Immature natural killer cell (primary cell): Measurements from ENCODE around the gene PTPRD. TPM values are rescaled to one million over a fixed set of nuclear protein-coding genes. Genes with fewer than 3 reads are reported as not detected.

Experiments used
- DNase-seq, 3 donors: peaks; one replicate each; pipeline ENCODE4 v3.0.0; 2022; ENCODE audit warnings: mixed read lengths in 1 of 3
- H3K27ac Mint-ChIP-seq, 6 donors: one replicate each; pipeline ENCODE4 v1.8.0; 2020; ENCODE audit warnings: mixed read lengths in 6 of 6, mild to moderate bottlenecking in 5 of 6, inconsistent platforms in 4 of 6, moderate library complexity in 3 of 6
- H3K27me3 Mint-ChIP-seq, 3 donors: one replicate each; pipeline ENCODE4 v1.8.0; 2020 to 2021; ENCODE audit warnings: low read depth in 3 of 3, mild to moderate bottlenecking in 3 of 3, mixed read lengths in 3 of 3, moderate library complexity in 3 of 3, inconsistent platforms in 1 of 3
- H3K36me3 Mint-ChIP-seq, 3 donors: one replicate each; pipeline ENCODE4 v1.8.0; 2020; ENCODE audit warnings: mixed read lengths in 3 of 3, inconsistent platforms in 2 of 3, mild to moderate bottlenecking in 2 of 3
- H3K4me1 Mint-ChIP-seq, 2 donors: one replicate each; pipeline ENCODE4 v1.8.0; 2020; ENCODE audit warnings: inconsistent platforms in 2 of 2, mild to moderate bottlenecking in 2 of 2, mixed read lengths in 2 of 2, moderate library complexity in 1 of 2
- H3K4me3 Mint-ChIP-seq, 5 donors: one replicate each; pipeline ENCODE4 v1.8.0; 2020; ENCODE audit warnings: mild to moderate bottlenecking in 5 of 5, mixed read lengths in 5 of 5, inconsistent platforms in 3 of 5, moderate library complexity in 3 of 5
- H3K9me3 Mint-ChIP-seq, 6 donors: one replicate each; pipeline ENCODE4 v1.8.0; 2020; ENCODE audit warnings: mild to moderate bottlenecking in 6 of 6, mixed read lengths in 6 of 6, inconsistent platforms in 4 of 6, moderate library complexity in 3 of 6
- polyA plus RNA-seq, 3 donors: library from polyadenylated mRNA; unstranded; fragments of 300-500 nt; fragmentation: Illumina TruSeq; gene quantifications; one replicate each; pipeline ENCODE4 v1.2.3, GENCODE V29; 2021

PTPRD gene
- polyA plus RNA-seq, 3 donors from 2014 or later: not detected

- Mint-ChIP-seq H3K4me1 (no peaks in the 10 kb centered on the region), H3K36me3 (no peaks in the 10 kb centered on the region), H3K27me3 (peaks cover 0 to 2% (median 1%) of the 10 kb centered on the region in 3 donors), H3K4me3 (no peak overlapping the region), H3K27ac (no peak overlapping the region), H3K9me3 (peaks cover 0 to 8% (median 0%) of the 10 kb centered on the region in 6 donors)
- DNase-seq: no peak
These were observed 1732.7 kb downstream of the PTPRD start for GRCh38 chr9:8880060-8880459.

- no peak overlapping the region for H3K27ac Mint-ChIP-seq
- H3K4me3 Mint-ChIP-seq: no peak overlapping the region
- DNase-seq: no peak
- peaks cover 0 to 2% (median 1%) of the 10 kb centered on the region in 3 donors for H3K27me3 Mint-ChIP-seq
- H3K9me3 Mint-ChIP-seq: peaks cover 0 to 5% (median 0%) of the 10 kb centered on the region in 6 donors
- no peaks in the 10 kb centered on the region for H3K4me1 Mint-ChIP-seq
- no peaks in the 10 kb centered on the region for H3K36me3 Mint-ChIP-seq
These were observed 1733.5 kb downstream of the PTPRD start for GRCh38 chr9:8879284-8879683.

- H3K36me3 Mint-ChIP-seq: no peaks in the 10 kb centered on the region
- peaks cover 0 to 2% (median 1%) of the 10 kb centered on the region in 3 donors for H3K27me3 Mint-ChIP-seq
- H3K27ac Mint-ChIP-seq: no peak overlapping the region
- no peak overlapping the region for H3K4me3 Mint-ChIP-seq
- H3K4me1 Mint-ChIP-seq: no peaks in the 10 kb centered on the region
- no peak for DNase-seq
- H3K9me3 Mint-ChIP-seq: peaks cover 0 to 5% (median 0%) of the 10 kb centered on the region in 6 donors
These were observed 1734.9 kb downstream of the PTPRD start for GRCh38 chr9:8877753-8878494.

GRCh38 chr9:8876303-8876702 lies 1736.5 kb downstream of the PTPRD start:
- H3K4me1 Mint-ChIP-seq: no peaks in the 10 kb centered on the region
- no peak overlapping the region for H3K4me3 Mint-ChIP-seq
- H3K36me3 Mint-ChIP-seq: no peaks in the 10 kb centered on the region

GRCh38 chr9:8874482-8874881 lies 1738.3 kb downstream of the PTPRD start:
- Mint-ChIP-seq H3K4me3 (no peak overlapping the region), H3K4me1 (no peaks in the 10 kb centered on the region), H3K36me3 (no peaks in the 10 kb centered on the region), H3K27ac (no peak overlapping the region), H3K9me3 (peaks cover 0 to 5% (median 0%) of the 10 kb centered on the region in 6 donors), H3K27me3 (peaks cover 0 to 1% (median 0%) of the 10 kb centered on the region in 3 donors)
- DNase-seq: no peak

More at GRCh38 chr9:8876303-8876702, 1736.5 kb downstream of the PTPRD start:
- Mint-ChIP-seq H3K27me3 (peaks cover 0 to 2% (median 1%) of the 10 kb centered on the region in 3 donors), H3K27ac (no peak overlapping the region), H3K9me3 (peaks cover 0 to 5% (median 0%) of the 10 kb centered on the region in 6 donors)
- no peak for DNase-seq

- peaks cover 0 to 2% (median 0%) of the 10 kb centered on the region in 6 donors for H3K9me3 Mint-ChIP-seq
- H3K4me3 Mint-ChIP-seq: no peak overlapping the region
- H3K27ac Mint-ChIP-seq: no peak overlapping the region
- no peak for DNase-seq
- H3K27me3 Mint-ChIP-seq: peaks cover 0 to 1% (median 0%) of the 10 kb centered on the region in 3 donors
- no peaks in the 10 kb centered on the region for H3K36me3 Mint-ChIP-seq
- H3K4me1 Mint-ChIP-seq: no peaks in the 10 kb centered on the region
These were observed 1740.0 kb downstream of the PTPRD start for GRCh38 chr9:8872802-8873201.

GRCh38 chr9:8871796-8872445 lies 1740.9 kb downstream of the PTPRD start:
- Mint-ChIP-seq H3K4me1 (no peaks in the 10 kb centered on the region), H3K27me3 (peaks cover 0 to 1% (median 0%) of the 10 kb centered on the region in 3 donors), H3K36me3 (no peaks in the 10 kb centered on the region), H3K9me3 (peaks cover 0 to 2% (median 0%) of the 10 kb centered on the region in 6 donors), H3K4me3 (no peak overlapping the region), H3K27ac (no peak overlapping the region)
- DNase-seq: no peak

- Mint-ChIP-seq H3K36me3 (no peaks in the 10 kb centered on the region), H3K27ac (no peak overlapping the region), H3K27me3 (no peaks in the 10 kb centered on the region), H3K9me3 (peaks cover 0 to 2% (median 0%) of the 10 kb centered on the region in 6 donors), H3K4me1 (no peaks in the 10 kb centered on the region), H3K4me3 (no peak overlapping the region)
- no peak for DNase-seq
These were observed 1741.4 kb downstream of the PTPRD start for GRCh38 chr9:8871396-8871795.

GRCh38 chr9:8869812-8870211 lies 1743.0 kb downstream of the PTPRD start:
- Mint-ChIP-seq H3K36me3 (no peaks in the 10 kb centered on the region), H3K9me3 (peaks cover 0 to 4% (median 0%) of the 10 kb centered on the region in 6 donors), H3K27ac (no peak overlapping the region), H3K4me3 (no peak overlapping the region), H3K27me3 (no peaks in the 10 kb centered on the region), H3K4me1 (no peaks in the 10 kb centered on the region)
- no peak for DNase-seq

GRCh38 chr9:8868632-8869031 lies 1744.2 kb downstream of the PTPRD start:
- Mint-ChIP-seq H3K4me3 (no peak overlapping the region), H3K4me1 (no peaks in the 10 kb centered on the region), H3K9me3 (peaks cover 0 to 4% (median 0%) of the 10 kb centered on the region in 6 donors), H3K36me3 (no peaks in the 10 kb centered on the region), H3K27me3 (no peaks in the 10 kb centered on the region), H3K27ac (no peak overlapping the region)
- DNase-seq: no peak

- DNase-seq: no peak
- H3K9me3 Mint-ChIP-seq: peaks cover 0 to 4% (median 0%) of the 10 kb centered on the region in 6 donors
- no peaks in the 10 kb centered on the region for H3K27me3 Mint-ChIP-seq
- no peak overlapping the region for H3K27ac Mint-ChIP-seq
- H3K4me1 Mint-ChIP-seq: no peaks in the 10 kb centered on the region
- no peak overlapping the region for H3K4me3 Mint-ChIP-seq
- H3K36me3 Mint-ChIP-seq: no peaks in the 10 kb centered on the region
These were observed 1745.7 kb downstream of the PTPRD start for GRCh38 chr9:8867148-8867547.

GRCh38 chr9:8864545-8864896 lies 1748.3 kb downstream of the PTPRD start:
- Mint-ChIP-seq H3K4me3 (no peak overlapping the region), H3K27ac (no peak overlapping the region), H3K27me3 (peaks cover 0 to 3% (median 3%) of the 10 kb centered on the region in 3 donors), H3K36me3 (no peaks in the 10 kb centered on the region), H3K4me1 (no peaks in the 10 kb centered on the region), H3K9me3 (peaks cover 0 to 5% (median 0%) of the 10 kb centered on the region in 6 donors)
- DNase-seq: no peak

GRCh38 chr9:8863886-8864544 lies 1748.8 kb downstream of the PTPRD start:
- no peak for DNase-seq
- H3K4me1 Mint-ChIP-seq: peaks cover 1 to 4% of the 10 kb centered on the region in 2 donors
- H3K36me3 Mint-ChIP-seq: no peaks in the 10 kb centered on the region
- H3K27ac Mint-ChIP-seq: no peak overlapping the region
- H3K4me3 Mint-ChIP-seq: no peak overlapping the region
- peaks cover 0 to 7% (median 3%) of the 10 kb centered on the region in 6 donors for H3K9me3 Mint-ChIP-seq
- peaks cover 2 to 3% (median 3%) of the 10 kb centered on the region in 3 donors for H3K27me3 Mint-ChIP-seq

GRCh38 chr9:8863069-8863468 lies 1749.7 kb downstream of the PTPRD start:
- DNase-seq: no peak
- Mint-ChIP-seq H3K4me1 (peaks cover 4 to 6% of the 10 kb centered on the region in 2 donors), H3K36me3 (peaks cover 0 to 3% (median 0%) of the 10 kb centered on the region in 3 donors), H3K9me3 (peaks cover 0 to 8% (median 3%) of the 10 kb centered on the region in 6 donors), H3K27ac (no peak overlapping the region), H3K27me3 (peaks cover 2 to 9% (median 6%) of the 10 kb centered on the region in 3 donors), H3K4me3 (no peak overlapping the region)
